ENCODE results near the gene NME7.
A peak's percentile ranks its signal among the peaks of the same experiment; 100 is the strongest.

The NME7 gene

GRCh38 chr1:169108863-169109560 is 258.6 kb downstream of the NME7 start:
- peaks cover 16 to 20% of the 10 kb centered on the region in 2 experiments for H3K4me1 ChIP-seq (ENCODE audit: control insufficient read depth in 1 of 2, insufficient read depth in 1 of 2, low read depth in 1 of 2, low read length in 1 of 2)
- H3K9me3 ChIP-seq, result no peaks in the 10 kb centered on the region
- H3K27me3 ChIP-seq, result peaks cover 86% of the 10 kb centered on the region
- TF ChIP-seq, protein P1, sequence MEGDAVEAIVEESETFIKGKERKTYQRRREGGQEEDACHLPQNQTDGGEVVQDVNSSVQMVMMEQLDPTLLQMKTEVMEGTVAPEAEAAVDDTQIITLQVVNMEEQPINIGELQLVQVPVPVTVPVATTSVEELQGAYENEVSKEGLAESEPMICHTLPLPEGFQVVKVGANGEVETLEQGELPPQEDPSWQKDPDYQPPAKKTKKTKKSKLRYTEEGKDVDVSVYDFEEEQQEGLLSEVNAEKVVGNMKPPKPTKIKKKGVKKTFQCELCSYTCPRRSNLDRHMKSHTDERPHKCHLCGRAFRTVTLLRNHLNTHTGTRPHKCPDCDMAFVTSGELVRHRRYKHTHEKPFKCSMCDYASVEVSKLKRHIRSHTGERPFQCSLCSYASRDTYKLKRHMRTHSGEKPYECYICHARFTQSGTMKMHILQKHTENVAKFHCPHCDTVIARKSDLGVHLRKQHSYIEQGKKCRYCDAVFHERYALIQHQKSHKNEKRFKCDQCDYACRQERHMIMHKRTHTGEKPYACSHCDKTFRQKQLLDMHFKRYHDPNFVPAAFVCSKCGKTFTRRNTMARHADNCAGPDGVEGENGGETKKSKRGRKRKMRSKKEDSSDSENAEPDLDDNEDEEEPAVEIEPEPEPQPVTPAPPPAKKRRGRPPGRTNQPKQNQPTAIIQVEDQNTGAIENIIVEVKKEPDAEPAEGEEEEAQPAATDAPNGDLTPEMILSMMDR (IDR thresholded peaks at IDR 0.05), result no peak
- H3K4me3 ChIP-seq (ENCODE audit: low read depth in 1 of 2, low read length in 1 of 2), result no peak overlapping the region
- H3K27ac ChIP-seq, result no peak overlapping the region
- H3K36me3 ChIP-seq, result no peaks in the 10 kb centered on the region

DNA sequence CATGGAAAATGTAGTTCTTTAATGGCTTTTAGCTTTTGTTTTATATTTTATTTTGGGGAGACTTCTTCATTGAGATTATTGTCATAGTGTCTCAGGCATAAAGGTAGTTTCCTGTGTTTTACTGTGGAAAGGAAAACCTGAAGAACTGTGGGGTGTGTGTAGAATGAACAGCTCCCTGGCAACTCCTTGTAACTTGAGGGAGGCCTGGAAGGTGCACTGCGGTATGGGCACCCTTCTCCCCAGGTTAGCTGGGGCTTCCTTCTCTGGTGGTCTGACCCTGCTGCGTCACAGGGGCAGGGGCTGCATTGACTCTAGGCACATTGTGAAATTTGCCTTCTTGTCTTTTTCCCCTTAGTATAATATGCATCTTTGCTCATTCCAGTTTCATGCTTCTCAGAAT is 259.4 kb downstream of the NME7 start:
- TF ChIP-seq, protein P1 (IDR thresholded peaks at IDR 0.05), result no peak
- Histone ChIP-seq H3K27me3 (peaks cover 94% of the 10 kb centered on the region), H3K4me3 (ENCODE audit: low read depth in 1 of 2, low read length in 1 of 2) (no peak overlapping the region), H3K36me3 (no peaks in the 10 kb centered on the region), H3K4me1 (ENCODE audit: control insufficient read depth in 1 of 2, insufficient read depth in 1 of 2, low read depth in 1 of 2, low read length in 1 of 2) (peaks cover 16 to 20% of the 10 kb centered on the region in 2 experiments), H3K27ac (no peak overlapping the region), H3K9me3 (no peaks in the 10 kb centered on the region)

DNA sequence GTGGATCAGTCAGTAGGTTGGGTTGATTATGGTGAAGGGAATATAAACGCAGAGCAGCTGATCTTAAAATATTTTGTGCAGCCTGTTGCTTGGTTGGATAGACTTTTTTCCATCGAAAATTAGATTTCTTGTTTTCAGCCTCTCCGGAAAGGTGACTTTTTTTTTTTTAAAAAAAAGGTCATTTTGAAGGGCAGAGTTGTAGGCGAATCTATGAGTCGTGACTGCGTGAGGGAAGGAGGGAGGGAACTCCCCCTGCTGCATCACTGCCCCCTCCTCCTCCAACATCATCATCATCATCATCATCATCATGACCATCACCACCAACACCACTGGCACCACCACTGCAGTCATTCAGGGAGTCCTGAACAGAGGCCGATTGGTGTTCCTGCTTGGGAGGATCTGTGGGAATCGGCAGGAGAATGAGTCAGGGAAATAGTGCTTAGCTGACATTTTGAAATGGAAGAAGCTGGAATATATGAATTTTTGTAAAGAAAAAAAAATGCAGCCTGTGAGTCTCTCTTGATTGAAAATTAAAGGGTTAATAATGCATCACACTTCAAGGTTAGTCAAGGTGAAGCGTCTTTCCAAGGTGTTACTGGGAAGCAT is 259.9 kb downstream of the NME7 start:
- no peak overlapping the region for H3K4me3 ChIP-seq (ENCODE audit: low read depth in 1 of 2, low read length in 1 of 2)
- H3K36me3 ChIP-seq, result no peaks in the 10 kb centered on the region
- peaks cover 99% of the 10 kb centered on the region for H3K27me3 ChIP-seq
- TF ChIP-seq, protein P1 (IDR thresholded peaks at IDR 0.05), result no peak
- no peaks in the 10 kb centered on the region for H3K9me3 ChIP-seq
- H3K27ac ChIP-seq, result no peak overlapping the region
- H3K4me1 ChIP-seq (ENCODE audit: control insufficient read depth in 1 of 2, insufficient read depth in 1 of 2, low read depth in 1 of 2, low read length in 1 of 2), result peaks cover 16 to 20% of the 10 kb centered on the region in 2 experiments

DNA sequence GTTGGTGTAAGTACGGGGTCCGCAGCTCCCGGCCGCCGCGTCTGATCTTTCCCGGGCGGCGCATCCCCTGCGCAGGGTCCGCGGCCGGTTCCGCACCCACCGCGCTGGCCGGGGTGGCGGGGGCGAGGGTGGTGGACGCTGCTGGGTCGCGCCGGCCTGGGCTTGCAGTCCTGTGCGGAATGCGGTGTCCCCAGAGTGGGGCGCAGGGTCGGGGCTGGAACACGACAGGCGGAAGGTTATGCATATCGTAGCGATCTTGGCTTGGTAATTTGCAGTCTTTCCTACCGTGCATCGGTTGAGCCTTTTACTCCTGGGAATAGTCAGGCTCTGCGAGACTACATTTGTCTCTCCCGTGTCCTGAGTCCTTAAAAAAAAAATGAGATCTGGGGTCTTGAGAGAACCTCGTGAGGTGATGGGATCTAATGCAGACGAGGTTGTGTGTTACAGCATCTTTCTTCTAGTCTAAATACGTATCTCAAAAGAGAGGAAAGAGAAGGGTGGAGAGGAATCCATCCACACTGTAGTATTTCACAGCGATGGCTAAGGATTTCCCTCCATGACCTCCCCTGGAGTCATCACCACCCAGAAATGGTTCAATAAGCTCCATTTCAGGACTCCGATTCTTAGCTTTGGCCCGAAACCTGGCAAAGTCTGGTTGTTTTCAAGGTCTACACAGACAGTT is 260.5 kb downstream of the NME7 start:
- H3K9me3 ChIP-seq, result no peaks in the 10 kb centered on the region
- H3K36me3 ChIP-seq, result no peaks in the 10 kb centered on the region
- peaks cover 16 to 20% of the 10 kb centered on the region in 2 experiments for H3K4me1 ChIP-seq (ENCODE audit: control insufficient read depth in 1 of 2, insufficient read depth in 1 of 2, low read depth in 1 of 2, low read length in 1 of 2)
- no peak overlapping the region for H3K27ac ChIP-seq
- H3K4me3 ChIP-seq (ENCODE audit: low read depth in 1 of 2, low read length in 1 of 2), result peak overlapping the region; percentile 19 to 70
- peaks cover 99% of the 10 kb centered on the region for H3K27me3 ChIP-seq
- TF ChIP-seq, protein P1 (IDR thresholded peaks at IDR 0.05), result no peak

DNA sequence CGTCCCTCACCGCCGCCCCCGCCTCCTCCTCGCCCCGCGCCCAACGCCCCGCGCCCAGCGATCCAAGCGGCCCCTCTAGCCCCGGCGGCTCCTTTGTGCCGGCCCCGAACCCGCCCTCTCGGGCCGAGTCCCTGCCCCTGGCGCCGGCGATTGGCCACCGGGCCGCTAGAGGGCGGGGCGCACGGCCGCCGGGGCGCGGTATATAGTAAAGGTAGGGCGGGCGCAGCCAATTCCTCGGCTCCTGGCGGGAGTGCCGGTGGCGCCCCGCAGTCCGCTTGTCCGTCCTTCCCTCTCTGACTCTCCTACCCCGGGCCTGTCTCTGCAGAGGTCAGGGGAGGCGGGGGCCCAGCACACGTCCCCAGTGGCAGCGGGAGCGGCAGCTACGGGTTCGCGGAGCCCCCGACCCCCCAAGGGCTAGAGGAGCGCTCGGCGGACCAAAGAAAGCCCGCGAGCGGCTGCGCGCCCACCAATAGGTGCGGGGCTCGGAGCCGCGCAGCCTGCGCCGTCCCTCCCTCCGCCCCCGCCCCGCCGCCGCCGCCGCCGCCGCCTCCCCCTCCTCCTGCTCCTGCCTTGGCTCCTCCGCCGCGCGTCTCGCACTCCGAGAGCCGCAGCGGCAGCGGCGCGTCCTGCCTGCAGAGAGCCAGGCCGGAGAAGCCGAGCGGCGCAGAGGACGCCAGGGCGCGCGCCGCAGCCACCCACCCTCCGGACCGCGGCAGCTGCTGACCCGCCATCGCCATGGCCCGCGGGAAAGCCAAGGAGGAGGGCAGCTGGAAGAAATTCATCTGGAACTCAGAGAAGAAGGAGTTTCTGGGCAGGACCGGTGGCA is 261.3 kb downstream of the NME7 start, which contains the start of gene ATP1B1:
ATP1B1 (plus strand) TSS at position 596 of the 826 bp plus-strand sequence; CDS start at position 736, 140 bp downstream.
- Histone ChIP-seq H3K27me3 (peaks cover 98% of the 10 kb centered on the region), H3K4me3 (ENCODE audit: low read depth in 1 of 2, low read length in 1 of 2) (peak within 1 kb of the TSS; percentile 40 to 70), H3K9me3 (no peaks in the 10 kb centered on the region), H3K27ac (no peak within 1 kb of the TSS), H3K4me1 (ENCODE audit: control insufficient read depth in 1 of 2, insufficient read depth in 1 of 2, low read depth in 1 of 2, low read length in 1 of 2) (peaks cover 16 to 20% of the 10 kb centered on the region in 2 experiments), H3K36me3 (no peaks in the 10 kb centered on the region)
- TF ChIP-seq, protein P1 (IDR thresholded peaks at IDR 0.05), result no peak
